HEK293T (cell line): ENCODE data around the gene NEUROD1.
"Not testable (repeated sequence)": the region's sequence is repeated elsewhere in the genome, so short reads cannot be mapped to it uniquely, and the experiment has no call there.

Source experiments
- CTCF ChIA-PET: fragments of 350-600 bp; formaldehyde crosslinking; extraction: SDS; loops from one replicate; lab custom pipeline; 2021; ENCODE audit warnings: antibody characterized with exemption, inconsistent platforms; lab: Yijun Ruan, JAX
- POLR2A ChIA-PET: fragments of 350-600 bp; formaldehyde crosslinking; extraction: SDS; loops from one replicate; lab custom pipeline; 2020; ENCODE audit warnings: antibody characterized with exemption, inconsistent platforms; lab: Yijun Ruan, JAX
- DNase-seq: peaks from one replicate; pipeline ENCODE4 v3.0.0; 2012; ENCODE audit warnings: mixed read lengths; ENCODE audit errors: extremely low spot score
- ARNT ChIP-seq: fragments of 450-650 bp; IDR thresholded peaks from 2 replicates; pipeline ENCODE4 v1.6.1; 2017; ENCODE audit warnings: mild to moderate bottlenecking
- BHLHE40 ChIP-seq: fragments of 450-650 bp; IDR thresholded peaks from 2 replicates; pipeline ENCODE4 v1.6.1; 2016; ENCODE audit warnings: mild to moderate bottlenecking, moderate library complexity, borderline replicate concordance
- CTBP1 ChIP-seq: fragments of 450-650 bp; IDR thresholded peaks from 2 replicates; pipeline ENCODE4 v1.6.1; 2016; ENCODE audit warnings: borderline replicate concordance
- ELF4 ChIP-seq: fragments of 450-650 bp; IDR thresholded peaks from 2 replicates; pipeline ENCODE4 v1.6.1; 2017; ENCODE audit warnings: antibody characterized with exemption
- FOXA1 ChIP-seq: fragments of 450-650 bp; IDR thresholded peaks from 2 replicates; pipeline ENCODE4 v1.6.1; 2016; ENCODE audit warnings: mild to moderate bottlenecking
- FOXK2 ChIP-seq: fragments of 450-650 bp; IDR thresholded peaks from 2 replicates; pipeline ENCODE4 v1.6.1; 2016; ENCODE audit warnings: mild to moderate bottlenecking
- FOXM1 ChIP-seq: fragments of 450-650 bp; IDR thresholded peaks from 2 replicates; pipeline ENCODE4 v1.6.1; 2017; ENCODE audit warnings: mild to moderate bottlenecking, borderline replicate concordance
- HDGF ChIP-seq: fragments of 450-650 bp; IDR thresholded peaks from 2 replicates; pipeline ENCODE4 v1.6.1; 2017; ENCODE audit warnings: antibody characterized with exemption, borderline replicate concordance
- L3MBTL2 ChIP-seq: fragments of 450-650 bp; conservative IDR thresholded peaks from 2 replicates; pipeline ENCODE4 v1.6.1; 2016; ENCODE audit warnings: mild to moderate bottlenecking
- LEF1 ChIP-seq: fragments of 450-650 bp; IDR thresholded peaks from 2 replicates; pipeline ENCODE4 v1.6.1; 2017; ENCODE audit warnings: mild to moderate bottlenecking, borderline replicate concordance
- NFRKB ChIP-seq: fragments of 450-650 bp; IDR thresholded peaks from 2 replicates; pipeline ENCODE4 v1.6.1; 2016; ENCODE audit warnings: mild to moderate bottlenecking, moderate library complexity
- PKNOX1 ChIP-seq: fragments of 450-650 bp; IDR thresholded peaks from 2 replicates; pipeline ENCODE4 v1.6.1; 2016
- SP1 ChIP-seq: fragments of 450-650 bp; IDR thresholded peaks from 2 replicates; pipeline ENCODE4 v1.6.1; 2017
- SUZ12 ChIP-seq: fragments of 450-650 bp; IDR thresholded peaks from 2 replicates; pipeline ENCODE4 v1.6.1; 2016; ENCODE audit warnings: mild to moderate bottlenecking
- TARDBP ChIP-seq: fragments of 450-650 bp; IDR thresholded peaks from 2 replicates; pipeline ENCODE4 v1.6.1; 2016
- ZNF384 ChIP-seq: fragments of 450-650 bp; IDR thresholded peaks from 2 replicates; pipeline ENCODE4 v1.6.1; 2016

NEUROD1 gene

GRCh38 chr2:181680055-181680936 lies at the start of gene NEUROD1:
TSS of gene NEUROD1 (minus strand) at chr2:181680517. CDS start at chr2:181678860, 1,657 bp downstream.
- DNase-seq = peak; percentile 39
- TF ChIP-seq L3MBTL2 (peak; percentile 49; the same call in 1 of the 2 replicates), ELF4 (no peak), FOXA1 (no peak)
- ChIA-PET POLR2A (no interaction called here), CTCF (no interaction called here)

DNA sequence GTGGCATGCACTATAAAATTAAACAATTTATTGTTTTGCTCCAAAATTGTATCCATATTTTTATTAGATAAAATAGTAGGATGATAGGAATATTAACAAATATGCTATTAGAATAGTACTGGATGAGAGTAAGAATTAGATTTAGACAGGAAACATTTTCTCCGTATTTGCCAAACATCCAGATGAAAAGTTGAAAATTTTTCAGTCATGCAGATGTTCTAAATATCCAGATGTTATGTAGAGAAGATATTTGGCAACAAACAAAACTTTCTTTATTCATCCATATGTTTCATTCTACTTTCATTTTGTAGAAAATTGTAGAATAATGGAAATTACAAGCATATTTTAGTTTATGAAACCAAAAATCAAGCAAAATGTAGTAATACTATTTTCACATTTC lies 45.2 kb upstream of the NEUROD1 start:
- ChIA-PET CTCF (no interaction called here), POLR2A (no interaction called here)
- DNase-seq = no peak
- no peak for TF ChIP-seq ZNF384
- TF ChIP-seq FOXA1 = no peak
- no peak for TF ChIP-seq TARDBP
- no peak for TF ChIP-seq LEF1
- TF ChIP-seq HDGF = no peak
- TF ChIP-seq BHLHE40 = no peak
- no peak for TF ChIP-seq SP1
- TF ChIP-seq FOXK2 = no peak
- TF ChIP-seq L3MBTL2 = no peak
- TF ChIP-seq ARNT = no peak
- no peak for TF ChIP-seq ELF4
- no peak for TF ChIP-seq SUZ12
- no peak for TF ChIP-seq FOXM1
- no peak for TF ChIP-seq PKNOX1
- TF ChIP-seq NFRKB = no peak
- TF ChIP-seq CTBP1 = no peak

DNA sequence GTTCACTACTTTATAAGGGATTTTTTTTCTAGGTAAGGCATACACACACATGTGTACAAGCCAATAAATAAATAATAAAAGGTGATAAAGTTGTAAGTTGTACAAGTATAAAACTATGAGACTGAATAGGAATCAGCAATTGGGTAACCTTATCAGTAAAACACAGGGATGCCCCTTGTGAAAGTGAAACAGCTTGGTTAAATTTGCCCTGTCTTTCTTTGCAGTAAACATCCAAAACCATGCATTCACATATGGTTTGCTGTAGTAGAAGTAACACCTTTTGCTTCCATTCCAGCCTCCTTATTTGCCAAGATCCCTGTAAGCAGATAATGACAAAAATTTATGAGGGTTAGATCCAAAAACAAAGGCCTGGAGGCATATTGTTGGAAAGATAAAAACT lies 44.3 kb upstream of the NEUROD1 start:
- TF ChIP-seq FOXA1 (no peak), SP1 (no peak), NFRKB (no peak), ARNT (no peak), BHLHE40 (no peak), TARDBP (no peak), CTBP1 (no peak), HDGF (no peak), LEF1 (no peak), FOXK2 (no peak), L3MBTL2 (no peak), ZNF384 (no peak), ELF4 (no peak), SUZ12 (no peak), PKNOX1 (no peak), FOXM1 (no peak)
- ChIA-PET POLR2A (no interaction called here), CTCF (interaction anchor here (1.3 kb wide), 1 partner anchor 9 kb away, joined by 3 read pairs; no protein-coding TSS in a partner anchor)
- no peak for DNase-seq

GRCh38 chr2:181723731-181724130 lies 43.4 kb upstream of the NEUROD1 start:
- TF ChIP-seq FOXA1 (no peak), PKNOX1 (no peak), HDGF (no peak), TARDBP (no peak), NFRKB (no peak), ZNF384 (no peak), BHLHE40 (no peak), CTBP1 (no peak), SUZ12 (no peak), L3MBTL2 (no peak), FOXM1 (no peak), ARNT (no peak), LEF1 (no peak), SP1 (no peak), FOXK2 (no peak), ELF4 (no peak)
- CTCF ChIA-PET = interaction anchor here (1.3 kb wide), 1 partner anchor 8 kb away, joined by 3 read pairs; no protein-coding TSS in a partner anchor
- POLR2A ChIA-PET = no interaction called here
- no peak for DNase-seq

- peak; percentile 66 for DNase-seq
- no peak for TF ChIP-seq FOXA1
- TF ChIP-seq BHLHE40 = no peak
- no peak for TF ChIP-seq SUZ12
- TF ChIP-seq HDGF = no peak
- no peak for TF ChIP-seq ZNF384
- TF ChIP-seq TARDBP = no peak
- TF ChIP-seq FOXK2 = no peak
- no peak for TF ChIP-seq CTBP1
- TF ChIP-seq ARNT = no peak
- no peak for TF ChIP-seq FOXM1
- TF ChIP-seq L3MBTL2 = no peak
- no peak for TF ChIP-seq ELF4
- no peak for TF ChIP-seq LEF1
- TF ChIP-seq SP1 = no peak
- TF ChIP-seq PKNOX1 = no peak
- TF ChIP-seq NFRKB = no peak
- CTCF ChIA-PET = interaction anchor here (0.6 to 3.2 kb wide), 16 partner anchors 9 to 1591 kb away, joined by 3 to 34 read pairs (median 4); no protein-coding TSS in a partner anchor
- POLR2A ChIA-PET = no interaction called here
Measured at GRCh38 chr2:181715033-181715630, 34.8 kb upstream of the NEUROD1 start.

DNA sequence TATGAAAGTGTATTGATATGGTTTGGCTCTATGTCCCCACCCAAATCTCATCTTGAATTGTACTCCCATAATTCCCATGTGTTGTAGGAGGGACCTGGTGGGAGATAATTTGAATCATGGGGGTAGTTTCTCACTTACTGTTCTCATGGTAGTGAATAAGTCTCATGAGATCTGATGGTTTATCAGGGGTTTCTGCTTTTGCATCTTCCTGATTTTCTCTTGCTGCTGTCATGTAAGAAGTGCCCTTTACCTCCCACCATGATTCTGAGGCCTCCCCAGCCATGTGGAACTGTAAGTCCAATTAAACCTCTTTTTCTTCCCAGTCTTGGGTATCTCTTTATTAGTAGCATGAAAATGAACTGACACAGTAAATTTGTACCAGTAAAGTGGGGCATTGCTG lies 30.7 kb upstream of the NEUROD1 start:
- CTCF ChIA-PET, DNase-seq, POLR2A ChIA-PET: not testable (repeated sequence)

DNA sequence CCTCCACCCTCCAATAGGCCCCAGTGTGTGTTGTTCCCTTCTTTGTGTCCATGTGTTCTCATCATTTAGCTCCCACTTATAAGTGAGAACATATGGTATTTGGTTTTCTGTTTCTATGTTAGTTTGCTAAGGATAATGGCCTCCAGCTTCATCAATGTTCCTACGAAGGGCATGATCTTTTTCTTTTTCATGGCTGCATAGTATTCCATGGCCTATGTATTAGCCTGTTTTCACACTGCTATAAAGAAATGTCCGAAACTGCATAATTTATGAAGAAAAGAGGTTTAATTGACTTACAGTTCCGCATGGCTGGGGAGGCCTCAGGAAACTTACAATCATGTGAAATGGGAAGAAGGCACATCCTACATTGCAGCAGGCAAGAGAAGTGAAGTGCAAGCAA lies 22.2 kb upstream of the NEUROD1 start:
- DNase-seq, POLR2A ChIA-PET, CTCF ChIA-PET: not testable (repeated sequence)
